ENCODE data around the gene CA4.

CA4 gene

GRCh38 chr17:60129164-60129563, 20.6 kb upstream of the CA4 start:
- in situ Hi-C loops (cut with MboI; ENCODE audit: low sequenced_read_pairs) = no loop called here

- in situ Hi-C loops (cut with MboI; ENCODE audit: low sequenced_read_pairs) = no loop called here
These were observed 19.3 kb upstream of the CA4 start for GRCh38 chr17:60130466-60130865.

- in situ Hi-C loops (cut with MboI; ENCODE audit: low sequenced_read_pairs) = no loop called here
These were observed 15.2 kb upstream of the CA4 start for GRCh38 chr17:60134396-60135150.

GRCh38 chr17:60135151-60135950, 14.4 kb upstream of the CA4 start:
- in situ Hi-C loops (cut with MboI; ENCODE audit: low sequenced_read_pairs) = no loop called here

- in situ Hi-C loops (cut with MboI; ENCODE audit: low sequenced_read_pairs) = no loop called here
These were observed 13.7 kb upstream of the CA4 start for GRCh38 chr17:60135951-60136666.

- in situ Hi-C loops (cut with MboI; ENCODE audit: low sequenced_read_pairs) = no loop called here
These were observed 12.0 kb upstream of the CA4 start for GRCh38 chr17:60137731-60138130.

GRCh38 chr17:60138769-60139437, 10.9 kb upstream of the CA4 start:
- in situ Hi-C loops (cut with MboI; ENCODE audit: low sequenced_read_pairs) = no loop called here

- in situ Hi-C loops (cut with MboI; ENCODE audit: low sequenced_read_pairs) = no loop called here
These were observed 10.1 kb upstream of the CA4 start for GRCh38 chr17:60139438-60140285.

- in situ Hi-C loops (cut with MboI; ENCODE audit: low sequenced_read_pairs) = no loop called here
These were observed 8.4 kb upstream of the CA4 start for GRCh38 chr17:60141111-60142018.

- in situ Hi-C loops (cut with MboI; ENCODE audit: low sequenced_read_pairs) = no loop called here
These were observed 6.8 kb upstream of the CA4 start for GRCh38 chr17:60142872-60143499.

- in situ Hi-C loops (cut with MboI; ENCODE audit: low sequenced_read_pairs) = no loop called here
These were observed 4.5 kb upstream of the CA4 start for GRCh38 chr17:60145006-60145935.

- in situ Hi-C loops (cut with MboI; ENCODE audit: low sequenced_read_pairs) = no loop called here
These were observed 3.6 kb upstream of the CA4 start for GRCh38 chr17:60146206-60146605.

- in situ Hi-C loops (cut with MboI; ENCODE audit: low sequenced_read_pairs) = no loop called here
These were observed 2.1 kb upstream of the CA4 start for GRCh38 chr17:60147553-60148223.

- in situ Hi-C loops (cut with MboI; ENCODE audit: low sequenced_read_pairs) = no loop called here
These were observed 1.4 kb upstream of the CA4 start for GRCh38 chr17:60148373-60148772.

- in situ Hi-C loops (cut with MboI; ENCODE audit: low sequenced_read_pairs) = no loop called here
These were observed 1.6 kb downstream of the CA4 start for GRCh38 chr17:60151355-60151754.

- in situ Hi-C loops (cut with MboI; ENCODE audit: low sequenced_read_pairs) = no loop called here
These were observed 4.0 kb downstream of the CA4 start for GRCh38 chr17:60153606-60154390.
